Suprapubic skin (tissue), 3 donors: Measurements from ENCODE around the gene PRKN.

ENCODE experiments used
- POLR2AphosphoS5 ChIP-seq, 3 donors: sonication (generic); formaldehyde crosslinking; IDR thresholded peaks; one replicate each; pipeline ENCODE4 v1.6.1; 2017; ENCODE audit warnings: antibody characterized with exemption in 3 of 3
- TF ChIP-seq, protein P1 (sequence below), 2 donors: fragments of 200-600 bp in 1 of 2; fragments of 450-650 bp in 1 of 2; sonication (generic) in 1 of 2; IDR thresholded peaks; one replicate each; pipeline ENCODE4 v1.5.1; 2016 to 2019; ENCODE audit warnings: antibody characterized with exemption in 2 of 2, mild to moderate bottlenecking in 1 of 2, moderate library complexity in 1 of 2

DNA sequence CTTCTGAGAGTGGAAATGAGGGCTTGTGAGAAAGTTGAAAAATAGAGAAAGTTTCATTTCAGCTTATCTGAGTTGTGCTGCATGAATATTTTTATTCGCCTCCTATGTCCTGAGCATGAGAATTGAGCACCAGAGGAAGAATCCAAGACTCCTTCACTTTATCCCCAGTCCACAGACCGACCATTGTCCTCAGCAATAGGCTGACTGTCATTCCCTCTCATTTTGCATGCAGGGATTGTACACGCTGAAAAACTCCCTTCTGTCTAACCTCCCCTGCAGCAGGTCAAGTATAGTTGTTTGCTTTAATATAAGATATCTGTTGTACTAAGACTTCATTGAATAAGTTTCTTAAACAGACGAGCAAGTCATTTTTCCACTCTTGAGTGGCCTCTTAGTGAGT is 437.6 kb downstream of the PRKN start:
- TF ChIP-seq, protein P1, sequence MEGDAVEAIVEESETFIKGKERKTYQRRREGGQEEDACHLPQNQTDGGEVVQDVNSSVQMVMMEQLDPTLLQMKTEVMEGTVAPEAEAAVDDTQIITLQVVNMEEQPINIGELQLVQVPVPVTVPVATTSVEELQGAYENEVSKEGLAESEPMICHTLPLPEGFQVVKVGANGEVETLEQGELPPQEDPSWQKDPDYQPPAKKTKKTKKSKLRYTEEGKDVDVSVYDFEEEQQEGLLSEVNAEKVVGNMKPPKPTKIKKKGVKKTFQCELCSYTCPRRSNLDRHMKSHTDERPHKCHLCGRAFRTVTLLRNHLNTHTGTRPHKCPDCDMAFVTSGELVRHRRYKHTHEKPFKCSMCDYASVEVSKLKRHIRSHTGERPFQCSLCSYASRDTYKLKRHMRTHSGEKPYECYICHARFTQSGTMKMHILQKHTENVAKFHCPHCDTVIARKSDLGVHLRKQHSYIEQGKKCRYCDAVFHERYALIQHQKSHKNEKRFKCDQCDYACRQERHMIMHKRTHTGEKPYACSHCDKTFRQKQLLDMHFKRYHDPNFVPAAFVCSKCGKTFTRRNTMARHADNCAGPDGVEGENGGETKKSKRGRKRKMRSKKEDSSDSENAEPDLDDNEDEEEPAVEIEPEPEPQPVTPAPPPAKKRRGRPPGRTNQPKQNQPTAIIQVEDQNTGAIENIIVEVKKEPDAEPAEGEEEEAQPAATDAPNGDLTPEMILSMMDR (IDR thresholded peaks at IDR 0.05): no peak
- TF ChIP-seq POLR2AphosphoS5 (IDR thresholded peaks at IDR 0.05): no peak
